ENCODE results near the gene SUCLG1.
"Not testable (repeated sequence)": the region's sequence is repeated elsewhere in the genome, so short reads cannot be mapped to it uniquely, and the experiment has no call there.

SUCLG1 gene

GRCh38 chr2:84459018-84459943 lies at the start of gene SUCLG1:
SUCLG1 (minus strand) TSS chr2:84459280; CDS start chr2:84459269, 11 bp downstream.
- peak; percentile 51 for DNase-seq

- no peak for DNase-seq
These were observed 39.2 kb upstream of the SUCLG1 start for GRCh38 chr2:84498150-84498799.

GRCh38 chr2:84497285-84497684 lies 38.2 kb upstream of the SUCLG1 start:
- DNase-seq, result no peak

GRCh38 chr2:84496386-84496785 lies 37.3 kb upstream of the SUCLG1 start:
- DNase-seq, result no peak

GRCh38 chr2:84495539-84496146 lies 36.6 kb upstream of the SUCLG1 start:
- peak; percentile 7 for DNase-seq

- no peak for DNase-seq
These were observed 35.0 kb upstream of the SUCLG1 start for GRCh38 chr2:84494070-84494469.

- DNase-seq, result no peak
These were observed 34.4 kb upstream of the SUCLG1 start for GRCh38 chr2:84493514-84493913.

GRCh38 chr2:84492571-84492970 lies 33.5 kb upstream of the SUCLG1 start:
- no peak for DNase-seq

- no peak for DNase-seq
These were observed 32.7 kb upstream of the SUCLG1 start for GRCh38 chr2:84491741-84492140.

- no peak for DNase-seq
These were observed 32.2 kb upstream of the SUCLG1 start for GRCh38 chr2:84491256-84491655.

- no peak for DNase-seq
These were observed 28.4 kb upstream of the SUCLG1 start for GRCh38 chr2:84487298-84487996.

- peak; percentile 8 for DNase-seq
These were observed 27.5 kb upstream of the SUCLG1 start for GRCh38 chr2:84486441-84487115.

- no peak for DNase-seq
These were observed 24.2 kb upstream of the SUCLG1 start for GRCh38 chr2:84483320-84483719.

GRCh38 chr2:84482603-84483002 lies 23.5 kb upstream of the SUCLG1 start:
- DNase-seq, result no peak

- no peak for DNase-seq
These were observed 22.6 kb upstream of the SUCLG1 start for GRCh38 chr2:84481702-84482101.

GRCh38 chr2:84478867-84479266 lies 19.8 kb upstream of the SUCLG1 start:
- DNase-seq, result no peak

GRCh38 chr2:84477886-84478285 lies 18.8 kb upstream of the SUCLG1 start:
- DNase-seq, result no peak

- no peak for DNase-seq
These were observed 15.1 kb upstream of the SUCLG1 start for GRCh38 chr2:84474176-84474575.

GRCh38 chr2:84472856-84473565 lies 13.9 kb upstream of the SUCLG1 start:
- DNase-seq, result no peak

- not testable (repeated sequence) for DNase-seq
These were observed 13.3 kb upstream of the SUCLG1 start for GRCh38 chr2:84472423-84472822.

- no peak for DNase-seq
These were observed 8.3 kb upstream of the SUCLG1 start for GRCh38 chr2:84467389-84467788.

- no peak for DNase-seq
These were observed 2.2 kb upstream of the SUCLG1 start for GRCh38 chr2:84461310-84461709.
